Measurements from ENCODE around the gene MLNR. TPM values are rescaled to one million over a fixed set of nuclear protein-coding genes. Genes with fewer than 3 reads are reported as not detected.

Gene MLNR
- total RNA-seq, 1 experiment from 2014 or later: not detected

DNA sequence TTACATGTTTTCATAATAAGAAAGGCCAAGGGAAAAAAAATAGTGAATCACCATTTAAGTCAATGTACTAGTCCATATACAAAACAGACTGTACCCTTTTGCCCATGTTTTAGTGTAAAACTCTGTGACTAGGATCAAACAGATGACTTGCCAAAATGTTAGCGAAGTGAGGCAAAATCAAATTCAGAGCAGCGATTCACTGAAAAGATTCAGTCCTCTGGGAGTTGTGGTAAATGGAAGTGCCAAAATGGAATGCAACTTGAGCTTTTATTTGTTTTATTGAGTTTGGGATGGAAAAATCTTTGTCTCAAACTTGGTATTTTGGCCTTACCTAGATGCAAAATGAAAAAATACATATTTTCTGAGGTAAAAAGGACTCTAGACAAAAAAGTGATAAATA is 36.7 kb downstream of the MLNR start:
- POLR2A ChIA-PET: no interaction called here
- Histone ChIP-seq H3K4me2 (ENCODE audit: low read length) (no peak overlapping the region), H3K9ac (ENCODE audit: low read length) (no peak overlapping the region), H4K20me1 (ENCODE audit: insufficient read depth) (no peaks in the 10 kb centered on the region), H3K27me3 (ENCODE audit: insufficient read depth, low read length) (no peaks in the 10 kb centered on the region), H3K79me2 (ENCODE audit: insufficient read depth, low read length) (peaks cover 8% of the 10 kb centered on the region), H3K9me3 (ENCODE audit: control insufficient read depth in 1 of 2, insufficient read depth in 1 of 2, low read depth in 1 of 2, low read length in 2 of 2) (no peaks in the 10 kb centered on the region), H3K9me2 (ENCODE audit: insufficient read depth) (no peaks in the 10 kb centered on the region), H3K4me1 (ENCODE audit: control insufficient read depth in 1 of 2, insufficient read depth in 2 of 2, low read length in 2 of 2) (no peaks in the 10 kb centered on the region), H3K4me3 (replicated peaks in 1 of 2; ENCODE audit: low read depth in 1 of 2, low read length in 2 of 2) (no peak overlapping the region), H2AFZ (ENCODE audit: low read depth, low read length, poor library complexity, severe bottlenecking) (no peak overlapping the region), H3K27ac (ENCODE audit: low read depth, low read length) (no peak overlapping the region), H3K36me3 (ENCODE audit: control insufficient read depth in 1 of 2, insufficient read depth in 2 of 2, low read length in 2 of 2) (peaks cover 7 to 26% of the 10 kb centered on the region in 2 experiments; a peak in 2 of 4 replicates)
- no peak for TF ChIP-seq EZH2phosphoT487 (IDR thresholded peaks at IDR 0.05; ENCODE audit: borderline replicate concordance)
- no peak for TF ChIP-seq ZBTB33 (IDR thresholded peaks at IDR 0.05; ENCODE audit: extremely low read depth, insufficient replicate concordance, low read length)
- no peak for TF ChIP-seq CEBPB (IDR thresholded peaks at IDR 0.05; ENCODE audit: low read depth)
- no peak for TF ChIP-seq POLR2A (IDR thresholded peaks at IDR 0.05; ENCODE audit: borderline replicate concordance, extremely low read depth, insufficient read depth, insufficient read length)
- no peak for TF ChIP-seq EZH2 (IDR thresholded peaks at IDR 0.05)
- TF ChIP-seq CBX3 (IDR thresholded peaks at IDR 0.05; ENCODE audit: low read depth): no peak
- TF ChIP-seq YY1 (IDR thresholded peaks at IDR 0.05; ENCODE audit: extremely low read depth, insufficient replicate concordance, low read depth, low read length): no peak
- TF ChIP-seq, protein P1, sequence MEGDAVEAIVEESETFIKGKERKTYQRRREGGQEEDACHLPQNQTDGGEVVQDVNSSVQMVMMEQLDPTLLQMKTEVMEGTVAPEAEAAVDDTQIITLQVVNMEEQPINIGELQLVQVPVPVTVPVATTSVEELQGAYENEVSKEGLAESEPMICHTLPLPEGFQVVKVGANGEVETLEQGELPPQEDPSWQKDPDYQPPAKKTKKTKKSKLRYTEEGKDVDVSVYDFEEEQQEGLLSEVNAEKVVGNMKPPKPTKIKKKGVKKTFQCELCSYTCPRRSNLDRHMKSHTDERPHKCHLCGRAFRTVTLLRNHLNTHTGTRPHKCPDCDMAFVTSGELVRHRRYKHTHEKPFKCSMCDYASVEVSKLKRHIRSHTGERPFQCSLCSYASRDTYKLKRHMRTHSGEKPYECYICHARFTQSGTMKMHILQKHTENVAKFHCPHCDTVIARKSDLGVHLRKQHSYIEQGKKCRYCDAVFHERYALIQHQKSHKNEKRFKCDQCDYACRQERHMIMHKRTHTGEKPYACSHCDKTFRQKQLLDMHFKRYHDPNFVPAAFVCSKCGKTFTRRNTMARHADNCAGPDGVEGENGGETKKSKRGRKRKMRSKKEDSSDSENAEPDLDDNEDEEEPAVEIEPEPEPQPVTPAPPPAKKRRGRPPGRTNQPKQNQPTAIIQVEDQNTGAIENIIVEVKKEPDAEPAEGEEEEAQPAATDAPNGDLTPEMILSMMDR (IDR thresholded peaks at IDR 0.05 in 2 of 3, conservative IDR thresholded peaks at IDR 0.05 in 1 of 3; ENCODE audit: borderline replicate concordance in 1 of 3, insufficient read depth in 1 of 3, low read depth in 2 of 3, low read length in 2 of 3): no peak
- TF ChIP-seq FOSL1 (IDR thresholded peaks at IDR 0.05; ENCODE audit: low read depth): no peak
- TF ChIP-seq ZNF274 (IDR thresholded peaks at IDR 0.05; ENCODE audit: low read depth, low read length): no peak
- TF ChIP-seq ELF1 (IDR thresholded peaks at IDR 0.05; ENCODE audit: borderline replicate concordance, low read depth): no peak
- no peak for TF ChIP-seq EGR1 (IDR thresholded peaks at IDR 0.05; ENCODE audit: low read depth)
- TF ChIP-seq, protein P2, sequence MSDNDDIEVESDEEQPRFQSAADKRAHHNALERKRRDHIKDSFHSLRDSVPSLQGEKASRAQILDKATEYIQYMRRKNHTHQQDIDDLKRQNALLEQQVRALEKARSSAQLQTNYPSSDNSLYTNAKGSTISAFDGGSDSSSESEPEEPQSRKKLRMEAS (IDR thresholded peaks at IDR 0.05): no peak
- TF ChIP-seq TCF7L2 (IDR thresholded peaks at IDR 0.05; ENCODE audit: borderline replicate concordance, extremely low read depth, insufficient read depth, insufficient read length): no peak
- no peak for TF ChIP-seq ZFX (IDR thresholded peaks at IDR 0.05)
- TF ChIP-seq POLR2AphosphoS5 (IDR thresholded peaks at IDR 0.05; ENCODE audit: low read depth, low read length): no peak
- TF ChIP-seq REST (IDR thresholded peaks at IDR 0.05; ENCODE audit: low read depth): no peak
- no peak for TF ChIP-seq SRF (IDR thresholded peaks at IDR 0.05; ENCODE audit: low read depth)
- TF ChIP-seq JUND (IDR thresholded peaks at IDR 0.05): no peak
- no peak for TF ChIP-seq SIN3A (IDR thresholded peaks at IDR 0.05; ENCODE audit: low read depth)
- RAD21 ChIA-PET (ENCODE audit: low non-redundant PET in 1 of 2, low total read pairs in 2 of 2, uncharacterized antibody in 2 of 2, unreplicated experiment in 2 of 2): no interaction called here
- no peak for ATAC-seq
- no TSS peak for BruUV-seq (replicated peaks)
- CTCF ChIA-PET: no interaction called here
- intact Hi-C loops (cut with micrococcal nuclease): no loop called here
- DNase-seq (ENCODE audit: low read depth, low spot score): no peak
